SHP77 (cell line): Measurements from ENCODE around the gene SHQ1.
"Not testable (repeated sequence)": the region's sequence is repeated elsewhere in the genome, so short reads cannot be mapped to it uniquely, and the experiment has no call there.

Experiments
- DNase-seq, 2 experiments: peaks; one replicate each; lab custom pipeline; 2025; lab: John Stamatoyannopoulos, UW

SHQ1 gene

DNA sequence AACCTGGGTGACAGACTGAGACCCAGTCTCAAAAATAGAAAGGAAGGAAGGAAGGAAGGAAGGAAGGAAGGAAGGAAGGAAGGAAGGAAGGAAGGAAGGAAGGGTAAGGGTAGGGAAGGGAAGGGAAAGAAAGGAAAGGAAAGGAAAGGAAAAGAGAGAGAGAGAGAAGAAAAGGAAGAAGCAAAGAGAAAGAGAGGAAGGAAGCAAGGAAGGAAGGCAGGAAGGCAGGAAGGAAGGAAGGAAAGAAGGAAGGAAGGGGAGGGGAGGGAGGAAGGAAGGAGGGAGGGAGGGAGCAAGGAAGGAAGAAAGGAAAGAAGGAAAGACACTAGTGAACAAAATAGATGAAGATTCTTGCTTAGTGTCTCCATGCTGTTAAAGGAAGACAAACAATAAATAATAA lies 129.1 kb downstream of the SHQ1 start:
- no peak for DNase-seq

GRCh38 chr3:72714135-72714534 lies 134.1 kb downstream of the SHQ1 start:
- not testable (repeated sequence) for DNase-seq

- DNase-seq: not testable (repeated sequence)
Observed at GRCh38 chr3:72710471-72710870, 137.8 kb downstream of the SHQ1 start.

GRCh38 chr3:72708441-72708840 lies 139.8 kb downstream of the SHQ1 start:
- DNase-seq: no peak

GRCh38 chr3:72702997-72703396 lies 145.2 kb downstream of the SHQ1 start:
- no peak for DNase-seq

DNA sequence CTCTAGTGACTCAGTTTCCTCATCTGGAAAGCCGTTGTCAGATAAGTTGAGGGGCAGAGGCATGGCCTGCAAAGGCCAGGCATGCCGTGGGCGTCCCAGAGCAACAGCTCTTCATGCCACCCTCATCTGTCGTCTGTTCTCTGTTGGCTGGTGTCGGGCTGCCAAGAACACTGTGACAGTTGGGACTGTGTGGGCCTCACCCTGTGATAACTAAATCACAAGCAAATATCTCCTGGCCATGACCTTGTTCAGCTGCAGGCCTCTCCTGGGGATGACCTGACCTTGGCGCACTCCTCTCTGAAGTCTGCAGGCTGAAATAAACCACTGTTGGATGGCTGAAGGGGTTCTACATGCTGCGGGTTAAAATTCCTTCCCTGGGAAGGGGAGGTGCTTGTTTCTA lies 145.9 kb downstream of the SHQ1 start:
- DNase-seq: no peak

GRCh38 chr3:72700106-72700505 lies 148.1 kb downstream of the SHQ1 start:
- DNase-seq: no peak

- DNase-seq: no peak
Observed at GRCh38 chr3:72699631-72700030, 148.6 kb downstream of the SHQ1 start.
